ENCODE results near the gene IL36RN.

The IL36RN gene

DNA sequence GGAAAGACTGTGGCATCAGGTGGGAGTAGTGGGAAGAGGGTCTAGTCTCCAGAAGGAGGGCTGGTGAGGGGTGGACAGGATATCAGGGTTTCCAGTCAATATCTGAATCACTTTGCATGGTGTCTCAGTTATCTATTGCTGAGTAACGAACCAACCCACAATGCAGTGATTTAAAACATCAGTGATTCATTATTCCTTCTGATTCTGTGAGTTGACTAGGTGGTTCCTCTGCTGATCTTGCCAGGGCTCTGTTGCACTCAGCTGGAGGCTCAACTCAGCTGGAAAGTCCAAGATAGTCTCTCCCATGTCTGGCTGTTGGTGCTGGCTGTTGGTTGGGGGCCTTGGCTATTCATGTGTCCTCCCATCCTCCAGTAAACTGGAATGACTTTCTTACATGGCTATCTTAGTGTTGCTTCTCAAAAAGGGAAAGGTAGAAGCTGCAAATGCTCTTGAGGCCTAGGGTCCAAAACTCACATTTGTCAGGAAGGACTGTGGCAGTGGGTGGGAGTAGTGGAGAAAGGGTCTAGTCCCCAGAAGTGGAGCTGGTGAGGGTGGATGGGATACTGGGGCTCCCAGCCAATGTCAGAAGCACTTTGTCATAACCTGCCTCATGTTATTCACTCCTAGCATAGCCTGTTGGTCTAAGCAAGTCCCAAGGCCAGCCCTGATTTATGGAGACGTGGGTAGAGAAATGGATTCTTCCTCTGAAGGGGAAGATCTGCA, 22.7 kb downstream of the IL36RN start:
- H3K27me3 ChIP-seq (ENCODE audit: control insufficient read depth in 2 of 2, insufficient read depth in 2 of 2, low read length in 2 of 2) = no peaks in the 10 kb centered on the region
- H3K27ac ChIP-seq (ENCODE audit: low read depth in 2 of 2, low read length in 2 of 2) = no peak overlapping the region
- H3K36me3 ChIP-seq (ENCODE audit: control insufficient read depth in 2 of 2, insufficient read depth in 2 of 2, low read length in 2 of 2) = no peaks in the 10 kb centered on the region
- peaks cover 0 to 2% of the 10 kb centered on the region in 2 donors for H3K4me1 ChIP-seq (ENCODE audit: control insufficient read depth in 2 of 2, insufficient read depth in 2 of 2, low read length in 2 of 2)
- no peak overlapping the region for H3K4me3 ChIP-seq (ENCODE audit: low read length in 2 of 2)
- H3K9me3 ChIP-seq (ENCODE audit: control insufficient read depth in 2 of 2, low read length in 2 of 2) = no peaks in the 10 kb centered on the region
- no peak overlapping the region for H3K9ac ChIP-seq (ENCODE audit: low read depth in 1 of 2, low read length in 2 of 2)

DNA sequence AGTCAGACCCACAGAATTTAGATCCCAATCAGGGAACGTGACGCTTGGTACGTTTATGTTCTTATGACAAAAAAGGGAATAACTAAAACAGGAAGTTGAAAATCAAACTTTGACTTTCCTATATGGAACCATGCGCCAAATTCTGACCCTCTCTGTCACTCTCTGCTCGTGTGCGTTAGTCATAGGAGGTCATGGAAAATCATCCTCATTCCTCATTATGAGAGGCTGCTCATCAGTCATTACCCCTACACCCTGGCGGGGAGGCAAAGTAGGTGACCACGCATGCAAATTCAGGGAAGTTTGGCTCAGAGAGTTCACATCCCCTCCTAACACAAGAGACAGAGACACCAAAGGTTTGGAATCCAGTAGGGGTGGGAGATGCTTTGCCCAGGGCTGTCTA, 24.3 kb downstream of the IL36RN start:
- Histone ChIP-seq H3K4me1 (ENCODE audit: control insufficient read depth in 2 of 2, insufficient read depth in 2 of 2, low read length in 2 of 2) (no peaks in the 10 kb centered on the region), H3K27me3 (ENCODE audit: control insufficient read depth in 2 of 2, insufficient read depth in 2 of 2, low read length in 2 of 2) (no peaks in the 10 kb centered on the region), H3K9ac (ENCODE audit: low read depth in 1 of 2, low read length in 2 of 2) (no peak overlapping the region), H3K36me3 (ENCODE audit: control insufficient read depth in 2 of 2, insufficient read depth in 2 of 2, low read length in 2 of 2) (no peaks in the 10 kb centered on the region), H3K27ac (ENCODE audit: low read depth in 2 of 2, low read length in 2 of 2) (no peak overlapping the region), H3K9me3 (ENCODE audit: control insufficient read depth in 2 of 2, low read length in 2 of 2) (no peaks in the 10 kb centered on the region), H3K4me3 (ENCODE audit: low read length in 2 of 2) (no peak overlapping the region)

DNA sequence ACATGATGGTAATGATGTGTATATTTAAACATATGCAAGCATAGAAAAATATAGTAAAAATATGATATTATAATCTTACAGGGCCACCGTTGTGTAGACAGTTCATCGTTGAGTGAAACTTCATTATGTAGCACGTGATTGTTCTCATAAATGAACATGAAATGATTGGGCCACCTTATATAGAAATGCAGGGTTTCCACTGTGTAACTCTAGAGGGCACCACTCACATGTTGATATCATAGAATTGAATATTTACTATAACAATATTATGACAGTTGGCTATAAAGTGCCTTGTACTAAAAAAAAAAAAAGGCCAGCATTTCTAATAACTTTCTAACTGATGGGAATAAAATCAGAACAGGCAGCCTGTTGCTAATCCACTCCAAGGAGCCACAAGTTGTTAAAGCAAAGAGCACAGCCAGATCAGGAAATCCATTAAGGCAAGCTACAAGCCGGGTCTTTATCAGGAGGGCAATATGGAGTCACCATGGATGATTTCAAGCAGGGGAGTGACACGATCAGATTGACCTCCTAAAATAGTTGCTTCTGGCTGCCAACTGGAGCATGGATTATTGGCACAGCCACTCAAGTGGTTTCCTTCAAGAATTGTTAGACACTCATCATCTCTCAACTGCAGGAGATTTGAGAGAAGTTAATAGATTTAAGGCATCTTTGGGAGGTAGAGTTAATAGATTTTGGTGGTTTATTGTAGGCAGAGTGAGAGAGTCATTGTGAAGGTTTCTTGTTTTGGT, 25.4 kb downstream of the IL36RN start:
- Histone ChIP-seq H3K27ac (ENCODE audit: low read depth in 2 of 2, low read length in 2 of 2) (no peak overlapping the region), H3K9me3 (ENCODE audit: control insufficient read depth in 2 of 2, low read length in 2 of 2) (no peaks in the 10 kb centered on the region), H3K4me1 (ENCODE audit: control insufficient read depth in 2 of 2, insufficient read depth in 2 of 2, low read length in 2 of 2) (no peaks in the 10 kb centered on the region), H3K27me3 (ENCODE audit: control insufficient read depth in 2 of 2, insufficient read depth in 2 of 2, low read length in 2 of 2) (no peaks in the 10 kb centered on the region), H3K4me3 (ENCODE audit: low read length in 2 of 2) (no peak overlapping the region), H3K9ac (ENCODE audit: low read depth in 1 of 2, low read length in 2 of 2) (no peak overlapping the region), H3K36me3 (ENCODE audit: control insufficient read depth in 2 of 2, insufficient read depth in 2 of 2, low read length in 2 of 2) (no peaks in the 10 kb centered on the region)

DNA sequence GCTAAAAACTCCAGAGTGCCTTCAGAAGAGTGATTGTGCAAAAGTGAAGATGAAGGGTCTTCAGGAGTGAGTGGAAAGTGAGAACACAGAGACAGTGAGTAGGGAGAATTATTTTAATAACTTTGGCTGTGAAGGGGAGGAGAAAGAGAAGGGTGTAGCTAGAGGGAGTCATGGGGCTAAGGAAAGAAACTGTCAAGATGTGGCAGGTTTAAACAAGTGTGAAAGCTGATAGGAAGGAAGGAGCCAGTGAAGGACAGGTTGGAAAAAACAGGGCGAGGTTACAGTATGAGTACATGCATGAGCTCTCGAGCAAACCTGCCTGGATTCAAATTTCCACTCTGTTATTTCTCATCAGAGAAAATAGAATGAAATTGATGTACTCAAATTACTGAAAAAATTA, 26.5 kb downstream of the IL36RN start:
- peaks cover 0 to 4% of the 10 kb centered on the region in 2 donors for H3K27me3 ChIP-seq (ENCODE audit: control insufficient read depth in 2 of 2, insufficient read depth in 2 of 2, low read length in 2 of 2)
- H3K27ac ChIP-seq (ENCODE audit: low read depth in 2 of 2, low read length in 2 of 2) = no peak overlapping the region
- no peaks in the 10 kb centered on the region for H3K9me3 ChIP-seq (ENCODE audit: control insufficient read depth in 2 of 2, low read length in 2 of 2)
- no peaks in the 10 kb centered on the region for H3K36me3 ChIP-seq (ENCODE audit: control insufficient read depth in 2 of 2, insufficient read depth in 2 of 2, low read length in 2 of 2)
- no peak overlapping the region for H3K4me3 ChIP-seq (ENCODE audit: low read length in 2 of 2)
- no peaks in the 10 kb centered on the region for H3K4me1 ChIP-seq (ENCODE audit: control insufficient read depth in 2 of 2, insufficient read depth in 2 of 2, low read length in 2 of 2)
- no peak overlapping the region for H3K9ac ChIP-seq (ENCODE audit: low read depth in 1 of 2, low read length in 2 of 2)

DNA sequence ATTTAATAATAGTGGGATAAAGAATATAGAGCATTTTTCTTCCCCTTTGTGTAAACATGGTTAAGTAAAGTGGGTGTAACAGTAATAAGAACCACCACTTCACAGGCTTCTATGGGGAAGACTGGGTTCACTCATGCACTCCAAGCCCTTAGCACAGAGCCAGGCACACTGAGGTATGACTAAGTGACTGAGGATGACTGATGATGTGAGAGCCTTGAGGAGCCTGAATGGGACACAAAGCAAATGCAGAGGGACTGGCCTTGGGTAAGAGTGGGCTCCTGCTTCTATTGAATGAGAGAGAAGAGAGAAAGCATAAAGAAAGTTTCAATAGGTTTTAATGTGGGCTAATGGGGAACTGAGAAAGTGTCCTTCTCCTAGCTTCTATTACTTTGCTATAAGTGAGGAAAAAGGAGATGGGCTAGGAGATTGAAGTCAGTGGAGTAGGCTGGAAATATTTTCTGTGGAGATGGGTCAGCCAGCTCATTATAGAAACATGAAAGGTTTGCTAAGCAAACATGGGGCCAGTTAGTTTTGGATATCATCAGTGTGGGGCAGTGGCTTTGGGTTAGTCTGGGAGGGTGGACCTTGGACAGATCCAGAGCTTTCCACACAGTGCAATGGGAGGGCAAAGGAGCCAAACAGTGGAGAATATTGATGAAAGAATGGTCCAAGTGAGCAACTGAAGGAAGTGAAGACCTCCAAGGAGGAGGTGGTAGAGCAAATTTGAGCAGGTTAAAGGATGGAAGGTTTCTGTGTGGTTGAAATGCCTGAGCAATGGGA, 29.4 kb downstream of the IL36RN start:
- H3K9me3 ChIP-seq (ENCODE audit: control insufficient read depth in 2 of 2, low read length in 2 of 2) = no peaks in the 10 kb centered on the region
- no peak overlapping the region for H3K9ac ChIP-seq (ENCODE audit: low read depth in 1 of 2, low read length in 2 of 2)
- peaks cover 0 to 4% of the 10 kb centered on the region in 2 donors for H3K27me3 ChIP-seq (ENCODE audit: control insufficient read depth in 2 of 2, insufficient read depth in 2 of 2, low read length in 2 of 2)
- H3K4me3 ChIP-seq (ENCODE audit: low read length in 2 of 2) = no peak overlapping the region
- no peak overlapping the region for H3K27ac ChIP-seq (ENCODE audit: low read depth in 2 of 2, low read length in 2 of 2)
- no peaks in the 10 kb centered on the region for H3K4me1 ChIP-seq (ENCODE audit: control insufficient read depth in 2 of 2, insufficient read depth in 2 of 2, low read length in 2 of 2)
- H3K36me3 ChIP-seq (ENCODE audit: control insufficient read depth in 2 of 2, insufficient read depth in 2 of 2, low read length in 2 of 2) = no peaks in the 10 kb centered on the region

DNA sequence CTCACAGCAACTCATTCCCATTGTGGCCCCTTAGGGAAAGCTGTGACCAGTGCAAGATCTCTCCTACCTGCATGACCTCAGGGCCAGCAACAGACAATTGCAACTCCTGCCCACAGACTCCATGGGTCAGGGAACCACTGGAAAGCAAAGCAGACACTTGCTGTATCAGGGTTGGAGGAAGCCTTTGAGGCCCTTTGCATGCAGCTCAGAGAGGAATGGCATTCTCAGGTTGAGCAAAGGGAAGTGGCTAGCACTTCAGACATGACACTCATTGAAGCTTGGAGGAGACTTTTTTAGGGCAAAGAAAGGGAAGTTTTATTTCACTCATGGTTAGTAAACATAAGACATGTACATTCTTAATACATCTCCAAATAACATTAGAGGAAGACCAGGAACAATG, 30.9 kb downstream of the IL36RN start:
- H3K4me1 ChIP-seq (ENCODE audit: control insufficient read depth in 2 of 2, insufficient read depth in 2 of 2, low read length in 2 of 2) = no peaks in the 10 kb centered on the region
- no peak overlapping the region for H3K9ac ChIP-seq (ENCODE audit: low read depth in 1 of 2, low read length in 2 of 2)
- H3K27ac ChIP-seq (ENCODE audit: low read depth in 2 of 2, low read length in 2 of 2) = no peak overlapping the region
- H3K36me3 ChIP-seq (ENCODE audit: control insufficient read depth in 2 of 2, insufficient read depth in 2 of 2, low read length in 2 of 2) = no peaks in the 10 kb centered on the region
- H3K9me3 ChIP-seq (ENCODE audit: control insufficient read depth in 2 of 2, low read length in 2 of 2) = peaks cover 0 to under 1% of the 10 kb centered on the region in 2 donors
- peaks cover 0 to 4% of the 10 kb centered on the region in 2 donors for H3K27me3 ChIP-seq (ENCODE audit: control insufficient read depth in 2 of 2, insufficient read depth in 2 of 2, low read length in 2 of 2)
- no peak overlapping the region for H3K4me3 ChIP-seq (ENCODE audit: low read length in 2 of 2)

DNA sequence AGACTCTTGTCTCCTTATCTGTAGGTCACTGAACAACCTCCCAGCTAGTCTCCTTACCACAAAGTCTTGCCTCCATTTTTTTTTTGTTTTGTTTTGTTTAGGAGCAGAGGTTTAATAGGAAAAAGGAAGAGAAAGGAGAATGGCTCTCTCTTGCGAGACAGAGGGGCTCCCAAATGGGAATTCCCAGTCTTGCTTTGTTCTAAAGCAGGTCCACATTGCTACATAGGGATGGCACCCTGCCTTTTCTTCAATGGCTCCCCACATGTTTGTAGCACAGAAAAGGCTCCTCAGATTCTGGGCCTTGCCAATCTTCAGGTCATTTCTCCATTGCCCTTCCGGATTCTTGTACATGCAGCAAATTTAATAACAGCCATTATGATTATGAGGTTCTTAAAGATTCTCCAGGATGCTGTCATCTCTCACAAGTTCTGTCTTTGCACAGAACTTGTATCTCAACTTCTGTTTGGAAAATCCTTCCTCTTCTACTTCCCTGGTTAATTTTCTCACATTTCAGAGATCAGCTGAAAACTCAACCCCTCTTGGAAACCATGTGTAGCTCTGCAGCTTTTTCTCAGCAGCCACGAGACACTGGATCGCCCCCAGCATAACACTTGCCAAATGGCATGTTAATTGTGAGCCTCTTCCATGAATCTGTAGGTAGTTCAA, 32.4 kb downstream of the IL36RN start:
- H3K4me1 ChIP-seq (ENCODE audit: control insufficient read depth in 2 of 2, insufficient read depth in 2 of 2, low read length in 2 of 2) = no peaks in the 10 kb centered on the region
- H3K27ac ChIP-seq (ENCODE audit: low read depth in 2 of 2, low read length in 2 of 2) = no peak overlapping the region
- no peak overlapping the region for H3K9ac ChIP-seq (ENCODE audit: low read depth in 1 of 2, low read length in 2 of 2)
- H3K27me3 ChIP-seq (ENCODE audit: control insufficient read depth in 2 of 2, insufficient read depth in 2 of 2, low read length in 2 of 2) = peaks cover 0 to 4% of the 10 kb centered on the region in 2 donors
- no peak overlapping the region for H3K4me3 ChIP-seq (ENCODE audit: low read length in 2 of 2)
- no peaks in the 10 kb centered on the region for H3K36me3 ChIP-seq (ENCODE audit: control insufficient read depth in 2 of 2, insufficient read depth in 2 of 2, low read length in 2 of 2)
- H3K9me3 ChIP-seq (ENCODE audit: control insufficient read depth in 2 of 2, low read length in 2 of 2) = peaks cover 0 to 3% of the 10 kb centered on the region in 2 donors

DNA sequence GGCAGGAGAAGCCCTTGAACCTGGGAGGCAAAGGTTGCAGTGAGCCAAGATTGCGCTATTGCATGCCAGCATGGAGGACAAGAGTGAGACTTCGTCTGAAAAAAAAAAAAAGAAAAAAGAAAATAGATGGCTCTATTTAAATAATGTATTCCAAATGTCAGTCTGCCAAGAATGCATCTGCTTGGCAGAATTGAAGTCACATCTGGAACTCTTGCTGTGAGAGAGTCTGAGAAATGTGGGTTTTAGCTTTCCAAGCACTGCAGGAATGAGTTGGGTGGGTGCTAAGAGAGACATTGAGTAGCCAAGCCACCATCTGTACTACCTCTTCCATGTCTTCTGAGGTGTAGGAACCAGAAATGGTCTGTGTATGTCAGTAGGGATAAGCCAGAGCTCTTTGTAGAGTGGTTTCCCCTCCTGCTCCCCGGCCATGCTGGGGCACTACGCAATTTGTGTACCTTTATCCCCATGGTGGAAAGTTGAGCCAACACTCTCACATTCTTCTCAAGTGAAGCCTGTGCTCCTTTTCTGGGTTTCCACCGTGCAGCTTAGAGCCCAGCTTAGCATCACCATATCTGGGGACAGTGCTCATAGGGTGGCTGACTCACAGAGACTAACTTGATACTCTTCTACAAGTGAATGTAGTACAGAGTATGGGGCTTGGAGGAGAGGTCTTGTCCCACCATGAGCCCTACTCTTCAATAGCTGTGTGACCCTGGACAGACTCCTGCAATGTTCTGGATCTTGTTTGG, 34.0 kb downstream of the IL36RN start:
- no peak overlapping the region for H3K9ac ChIP-seq (ENCODE audit: low read depth in 1 of 2, low read length in 2 of 2)
- H3K36me3 ChIP-seq (ENCODE audit: control insufficient read depth in 2 of 2, insufficient read depth in 2 of 2, low read length in 2 of 2) = no peaks in the 10 kb centered on the region
- H3K27ac ChIP-seq (ENCODE audit: low read depth in 2 of 2, low read length in 2 of 2) = no peak overlapping the region

DNA sequence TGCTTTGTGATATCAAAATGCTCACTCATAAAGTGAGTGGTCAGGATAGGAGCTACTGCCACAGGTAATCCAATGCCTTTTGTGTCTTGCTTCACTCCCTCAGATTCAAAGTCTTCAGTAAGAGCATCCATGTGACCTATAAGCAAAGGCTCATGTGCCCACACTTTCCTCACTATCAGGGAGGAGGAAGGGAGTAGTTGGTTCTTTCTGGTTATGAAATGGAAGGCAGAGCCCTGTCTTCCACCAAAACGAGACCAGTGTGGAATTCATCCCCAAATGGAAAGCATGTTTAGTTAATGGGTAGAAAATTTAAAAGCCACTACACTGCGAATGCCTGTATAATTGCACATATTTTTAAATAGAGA, 34.6 kb downstream of the IL36RN start:
- H3K27ac ChIP-seq (ENCODE audit: low read depth in 2 of 2, low read length in 2 of 2) = no peak overlapping the region
- H3K9me3 ChIP-seq (ENCODE audit: control insufficient read depth in 2 of 2, low read length in 2 of 2) = peaks cover 0 to 3% of the 10 kb centered on the region in 2 donors
- peaks cover 0 to 2% of the 10 kb centered on the region in 2 donors for H3K4me1 ChIP-seq (ENCODE audit: control insufficient read depth in 2 of 2, insufficient read depth in 2 of 2, low read length in 2 of 2)
- no peak overlapping the region for H3K9ac ChIP-seq (ENCODE audit: low read depth in 1 of 2, low read length in 2 of 2)
- H3K36me3 ChIP-seq (ENCODE audit: control insufficient read depth in 2 of 2, insufficient read depth in 2 of 2, low read length in 2 of 2) = no peaks in the 10 kb centered on the region
- peaks cover 0 to 4% of the 10 kb centered on the region in 2 donors for H3K27me3 ChIP-seq (ENCODE audit: control insufficient read depth in 2 of 2, insufficient read depth in 2 of 2, low read length in 2 of 2)
- H3K4me3 ChIP-seq (ENCODE audit: low read length in 2 of 2) = no peak overlapping the region

More for the DNA sequence above, 34.0 kb downstream of the IL36RN start:
- peaks cover 0 to under 1% of the 10 kb centered on the region in 2 donors for H3K4me1 ChIP-seq (ENCODE audit: control insufficient read depth in 2 of 2, insufficient read depth in 2 of 2, low read length in 2 of 2)
- H3K9me3 ChIP-seq (ENCODE audit: control insufficient read depth in 2 of 2, low read length in 2 of 2) = peaks cover 0 to 3% of the 10 kb centered on the region in 2 donors
- no peak overlapping the region for H3K4me3 ChIP-seq (ENCODE audit: low read length in 2 of 2)
- peaks cover 0 to 4% of the 10 kb centered on the region in 2 donors for H3K27me3 ChIP-seq (ENCODE audit: control insufficient read depth in 2 of 2, insufficient read depth in 2 of 2, low read length in 2 of 2)
